PC-3 (cell line): ENCODE results near the gene UGT3A2. TPM values are rescaled to one million over a fixed set of nuclear protein-coding genes. Genes with fewer than 3 reads are reported as not detected.

ENCODE experiments used
- ATAC-seq: fragments of 200-7000 bp; cut with Tn5 transposase; 2 replicates; pipeline ENCODE4 v1.9.1; 2020; ENCODE audit warnings: mild to moderate bottlenecking, moderate library complexity
- BruUV-seq: library from RNA; stranded (reverse); fragments of 400-500 nt; replicated peaks from 2 replicates; lab custom pipeline; 2021; lab: Mats Ljungman, UMichigan
- CTCF ChIA-PET: fragments of 300-600 bp; sonication (Branson Sonifier 250); formaldehyde crosslinking; loops from one replicate; lab custom pipeline; 2022; ENCODE audit warnings: antibody characterized with exemption; lab: Charles Lee
- POLR2A ChIA-PET: fragments of 300-600 bp; sonication (Branson Sonifier 250); formaldehyde crosslinking; loops from one replicate; lab custom pipeline; 2022; ENCODE audit warnings: antibody characterized with exemption; ENCODE audit not compliant: unreplicated experiment; lab: Charles Lee
- DNase-seq: peaks from one replicate; pipeline ENCODE4 v3.0.0-alpha.2; 2015
- H2AFZ ChIP-seq: fragments of 300-600 bp; sonication (generic); 2 replicates; pipeline ENCODE4 v1.6.0; 2016; ENCODE audit warnings: antibody characterized with exemption, low read length
- H3F3A ChIP-seq: fragments of 300-600 bp; sonication (generic); one replicate; pipeline ENCODE4 v1.6.0; 2017; ENCODE audit warnings: antibody characterized with exemption, low read length, control low read depth, mild to moderate bottlenecking; ENCODE audit not compliant: unreplicated experiment
- H3K27ac ChIP-seq: fragments of 300-600 bp; sonication (generic); 2 replicates; pipeline ENCODE4 v1.5.1; 2016; ENCODE audit warnings: mild to moderate bottlenecking, low read length
- H3K27me3 ChIP-seq: fragments of 300-600 bp; sonication (generic); 2 replicates; pipeline ENCODE4 v1.6.1; 2016; ENCODE audit warnings: low read length, mixed read lengths
- H3K36me3 ChIP-seq: fragments of 300-600 bp; sonication (generic); 2 replicates; pipeline ENCODE4 v1.6.1; 2016; ENCODE audit warnings: low read depth, mixed run types, low read length, mixed read lengths
- H3K4me1 ChIP-seq: fragments of 300-600 bp; sonication (generic); 2 replicates; pipeline ENCODE4 v1.5.1; 2016; ENCODE audit warnings: low read length; ENCODE audit not compliant: insufficient read depth
- H3K4me2 ChIP-seq: fragments of 300-600 bp; sonication (generic); 2 replicates; pipeline ENCODE4 v1.6.0; 2016; ENCODE audit warnings: low read length
- H3K4me3 ChIP-seq: fragments of 300-600 bp; sonication (generic); 2 replicates; pipeline ENCODE4 v1.5.1; 2016; ENCODE audit warnings: mild to moderate bottlenecking, low read length, mixed read lengths
- H3K79me2 ChIP-seq: fragments of 300-600 bp; sonication (generic); 2 replicates; pipeline ENCODE4 v1.6.1; 2017; ENCODE audit warnings: low read length, mixed read lengths
- H3K9ac ChIP-seq: fragments of 300-600 bp; sonication (generic); 2 replicates; pipeline ENCODE4 v1.6.0; 2016; ENCODE audit warnings: mild to moderate bottlenecking, low read length
- H3K9me2 ChIP-seq: fragments of 300-600 bp; sonication (generic); replicated peaks from 2 replicates; pipeline ENCODE4 v1.6.1; 2016; ENCODE audit warnings: mixed run types, low read length, mixed read lengths
- H3K9me3 ChIP-seq: fragments of 300-600 bp; sonication (generic); 2 replicates; pipeline ENCODE4 v1.6.1; 2016; ENCODE audit warnings: low read length, mixed read lengths
- H4K20me1 ChIP-seq: fragments of 300-600 bp; sonication (generic); 2 replicates; pipeline ENCODE4 v1.6.1; 2016; ENCODE audit warnings: low read length, mixed read lengths
- EZH2 ChIP-seq: fragments of 300-600 bp; sonication (generic); IDR thresholded peaks from one replicate; pipeline ENCODE4 v1.6.1; 2017; ENCODE audit warnings: antibody characterized with exemption, mild to moderate bottlenecking, low read length; ENCODE audit not compliant: unreplicated experiment
- EZH2phosphoT487 ChIP-seq: fragments of 300-600 bp; sonication (generic); IDR thresholded peaks from 2 replicates; pipeline ENCODE4 v1.6.1; 2018; ENCODE audit warnings: mild to moderate bottlenecking, antibody characterized with exemption, low read length, borderline replicate concordance
- intact Hi-C: fragments of 100-400 bp; cut with micrococcal nuclease; formaldehyde crosslinking; loops from 2 replicates; pipeline ENCODE4 v1.9.0; 2023
- total RNA-seq: library from RNA; depleted of rRNA; stranded (reverse); fragments of >200 nt; gene quantifications from 2 replicates; pipeline ENCODE4 v1.2.3, GENCODE V29; 2014
- TF ChIP-seq, protein P1 (sequence below): fragments of 300-600 bp; sonication (generic); conservative IDR thresholded peaks from 2 replicates; pipeline ENCODE4 v1.5.1; 2017; ENCODE audit warnings: antibody characterized with exemption, low read depth, mild to moderate bottlenecking, low read length

Gene UGT3A2
- total RNA-seq, 1 experiment from 2014 or later: not detected

DNA sequence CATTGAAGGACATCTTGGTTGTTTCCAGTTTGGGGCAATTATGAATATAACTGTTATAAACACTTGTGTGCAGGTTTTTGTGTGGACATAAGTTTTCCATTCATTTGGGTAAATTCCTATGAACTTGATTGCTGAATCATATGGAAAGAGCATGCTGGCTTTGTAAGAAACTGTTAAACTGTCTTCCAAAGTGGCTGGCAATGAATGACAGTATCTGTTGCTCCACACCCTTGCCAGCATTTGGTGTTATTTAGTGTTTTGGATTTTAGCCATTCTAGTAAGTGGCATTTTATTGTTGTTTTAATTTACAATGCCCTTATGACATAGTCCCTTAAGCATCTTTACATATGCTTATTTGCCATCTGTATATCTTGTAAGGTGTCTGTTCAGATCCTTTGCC, 29.8 kb upstream of the UGT3A2 start:
- no peak overlapping the region for H3K9ac ChIP-seq
- H3K36me3 ChIP-seq: no peaks in the 10 kb centered on the region
- H3F3A ChIP-seq: no peaks in the 10 kb centered on the region
- ChIA-PET CTCF (no interaction called here), POLR2A (no interaction called here)
- no peaks in the 10 kb centered on the region for H3K4me1 ChIP-seq
- H3K9me2 ChIP-seq: no peaks in the 10 kb centered on the region
- H3K79me2 ChIP-seq: no peaks in the 10 kb centered on the region
- H2AFZ ChIP-seq: no peak overlapping the region
- no peak overlapping the region for H3K27ac ChIP-seq
- BruUV-seq: no TSS peak
- H3K4me2 ChIP-seq: no peak overlapping the region
- TF ChIP-seq, protein P1, sequence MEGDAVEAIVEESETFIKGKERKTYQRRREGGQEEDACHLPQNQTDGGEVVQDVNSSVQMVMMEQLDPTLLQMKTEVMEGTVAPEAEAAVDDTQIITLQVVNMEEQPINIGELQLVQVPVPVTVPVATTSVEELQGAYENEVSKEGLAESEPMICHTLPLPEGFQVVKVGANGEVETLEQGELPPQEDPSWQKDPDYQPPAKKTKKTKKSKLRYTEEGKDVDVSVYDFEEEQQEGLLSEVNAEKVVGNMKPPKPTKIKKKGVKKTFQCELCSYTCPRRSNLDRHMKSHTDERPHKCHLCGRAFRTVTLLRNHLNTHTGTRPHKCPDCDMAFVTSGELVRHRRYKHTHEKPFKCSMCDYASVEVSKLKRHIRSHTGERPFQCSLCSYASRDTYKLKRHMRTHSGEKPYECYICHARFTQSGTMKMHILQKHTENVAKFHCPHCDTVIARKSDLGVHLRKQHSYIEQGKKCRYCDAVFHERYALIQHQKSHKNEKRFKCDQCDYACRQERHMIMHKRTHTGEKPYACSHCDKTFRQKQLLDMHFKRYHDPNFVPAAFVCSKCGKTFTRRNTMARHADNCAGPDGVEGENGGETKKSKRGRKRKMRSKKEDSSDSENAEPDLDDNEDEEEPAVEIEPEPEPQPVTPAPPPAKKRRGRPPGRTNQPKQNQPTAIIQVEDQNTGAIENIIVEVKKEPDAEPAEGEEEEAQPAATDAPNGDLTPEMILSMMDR: no peak
- no peak for TF ChIP-seq EZH2
- TF ChIP-seq EZH2phosphoT487: no peak
- H4K20me1 ChIP-seq: no peaks in the 10 kb centered on the region
- no peaks in the 10 kb centered on the region for H3K27me3 ChIP-seq
- H3K9me3 ChIP-seq: peaks cover 9% of the 10 kb centered on the region; the same call in 1 of the 2 replicates
- no peak for ATAC-seq
- intact Hi-C loops: no loop called here
- no peak overlapping the region for H3K4me3 ChIP-seq
- no peak for DNase-seq

DNA sequence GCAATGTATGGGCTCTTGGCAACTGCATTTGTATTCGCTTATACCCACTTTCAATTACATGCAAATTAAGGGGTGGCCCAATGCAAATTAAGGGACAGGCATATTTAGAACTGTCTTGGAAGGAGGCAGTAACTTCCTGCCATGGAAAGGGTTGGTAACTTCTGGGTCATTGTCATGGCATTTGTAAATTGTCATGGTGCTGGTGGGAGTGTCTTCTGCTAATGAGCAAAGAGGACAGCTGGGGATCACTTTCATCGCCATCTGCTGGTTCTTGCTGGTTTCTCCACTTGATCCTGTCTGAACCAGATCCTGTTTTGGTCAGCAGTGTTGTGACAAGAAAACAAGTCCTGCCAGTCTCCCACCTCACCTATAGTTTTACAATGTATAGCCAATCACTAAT, 23.3 kb upstream of the UGT3A2 start:
- ATAC-seq (peak; percentile 87), DNase-seq (peak; percentile 57)
- H4K20me1 ChIP-seq: no peaks in the 10 kb centered on the region
- no peaks in the 10 kb centered on the region for H3K4me1 ChIP-seq
- intact Hi-C loops: no loop called here
- no peaks in the 10 kb centered on the region for H3K9me2 ChIP-seq
- no peaks in the 10 kb centered on the region for H3K79me2 ChIP-seq
- H3F3A ChIP-seq: no peaks in the 10 kb centered on the region
- BruUV-seq: no TSS peak
- H3K4me3 ChIP-seq: no peak overlapping the region
- no peak overlapping the region for H3K27ac ChIP-seq
- H3K36me3 ChIP-seq: no peaks in the 10 kb centered on the region
- ChIA-PET CTCF (interaction anchor here (0.6 to 2.1 kb wide), 5 partner anchors 11 to 417 kb away, joined by 3 to 32 read pairs (median 3); no protein-coding TSS in a partner anchor), POLR2A (no interaction called here)
- H3K9ac ChIP-seq: no peak overlapping the region
- no peaks in the 10 kb centered on the region for H3K9me3 ChIP-seq
- H3K27me3 ChIP-seq: no peaks in the 10 kb centered on the region
- no peak overlapping the region for H2AFZ ChIP-seq
- no peak for TF ChIP-seq EZH2phosphoT487
- TF ChIP-seq, protein P1: peak; percentile 56
- no peak overlapping the region for H3K4me2 ChIP-seq

DNA sequence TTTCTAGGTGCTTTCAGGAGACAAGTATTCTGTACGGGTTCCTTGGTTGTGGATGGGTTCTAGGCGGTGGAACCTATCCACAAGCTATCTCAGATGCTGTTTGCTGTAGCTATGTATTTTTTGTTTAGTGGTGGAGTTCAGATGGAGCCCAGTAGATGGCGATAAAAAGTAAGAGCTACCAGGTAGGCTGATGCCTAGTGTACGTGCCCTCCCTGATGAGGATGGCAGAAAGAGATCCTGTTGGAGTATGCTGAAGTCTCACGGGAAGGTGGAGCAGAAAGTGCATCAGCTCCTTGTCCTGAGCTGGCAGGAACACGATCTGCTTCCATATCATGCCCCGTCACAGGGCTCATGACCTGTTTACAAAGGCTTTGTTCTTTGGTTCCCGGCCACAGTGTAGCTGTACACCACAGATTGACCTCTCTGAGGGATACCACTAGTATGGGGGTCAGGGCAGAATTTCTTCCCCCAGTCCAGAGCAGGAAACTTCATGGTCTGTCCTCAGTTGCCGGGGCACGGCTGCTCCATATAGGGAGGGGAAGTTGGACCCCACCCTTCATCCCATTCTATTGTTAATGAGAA, 12.6 kb upstream of the UGT3A2 start:
- TF ChIP-seq EZH2 (no peak), EZH2phosphoT487 (no peak)
- TF ChIP-seq, protein P1: peak; percentile 83
- intact Hi-C loops: loop anchor here (1.0 to 2.0 kb wide), 5 partner anchors 30 to 226 kb away; partner anchors contain the start of genes LMBRD2 and NADK2
- ChIA-PET CTCF (interaction anchor here (0.5 to 1.5 kb wide), 28 partner anchors 10 to 1261 kb away, joined by 3 to 32 read pairs (median 4); partner anchors contain the start of genes NADK2 and RANBP3L), POLR2A (interaction anchor here (0.5 to 1.1 kb wide), 3 partner anchors 20 to 141 kb away, joined by 3 to 6 read pairs (median 3); partner anchors contain the start of genes LMBRD2 and SKP2)
- no peaks in the 10 kb centered on the region for H3K36me3 ChIP-seq
- peaks cover 29% of the 10 kb centered on the region for H3K27me3 ChIP-seq
- no peaks in the 10 kb centered on the region for H3F3A ChIP-seq
- H3K79me2 ChIP-seq: no peaks in the 10 kb centered on the region
- DNase-seq: peak; percentile 82
- peaks cover 5% of the 10 kb centered on the region; the same call in 1 of the 2 replicates for H3K4me1 ChIP-seq
- BruUV-seq: no TSS peak
- H3K4me3 ChIP-seq: peak overlapping the region; percentile 9; the same call in 1 of the 2 replicates
- no peaks in the 10 kb centered on the region for H4K20me1 ChIP-seq
- no peak overlapping the region for H3K9ac ChIP-seq
- peak overlapping the region; percentile 75 for H2AFZ ChIP-seq
- peak; percentile 99 for ATAC-seq
- peak overlapping the region; percentile 69 for H3K4me2 ChIP-seq
- H3K9me3 ChIP-seq: no peaks in the 10 kb centered on the region
- no peak overlapping the region for H3K27ac ChIP-seq
- H3K9me2 ChIP-seq: no peaks in the 10 kb centered on the region
